ENCODE measurements around the gene ZSWIM1.

Gene ZSWIM1

GRCh38 chr20:45909817-45910669, 29.0 kb downstream of the ZSWIM1 start:
- peaks cover 15% of the 10 kb centered on the region for H3K4me1 ChIP-seq (ENCODE audit: low read depth, poor library complexity, severe bottlenecking)
- no peaks in the 10 kb centered on the region for H3K36me3 ChIP-seq (ENCODE audit: insufficient read depth)
- peak overlapping the region; percentile 36; the same call in 1 of the 2 replicates for H3K4me2 ChIP-seq
- H3K27me3 ChIP-seq (ENCODE audit: insufficient read depth, low read depth) = no peaks in the 10 kb centered on the region
- no peak overlapping the region for H3K9ac ChIP-seq
- peak overlapping the region; percentile 27; the same call in 1 of the 2 replicates for H2AFZ ChIP-seq (ENCODE audit: low read depth)
- H3K79me2 ChIP-seq (ENCODE audit: insufficient read depth, low read depth) = no peaks in the 10 kb centered on the region
- TF ChIP-seq, protein P1, sequence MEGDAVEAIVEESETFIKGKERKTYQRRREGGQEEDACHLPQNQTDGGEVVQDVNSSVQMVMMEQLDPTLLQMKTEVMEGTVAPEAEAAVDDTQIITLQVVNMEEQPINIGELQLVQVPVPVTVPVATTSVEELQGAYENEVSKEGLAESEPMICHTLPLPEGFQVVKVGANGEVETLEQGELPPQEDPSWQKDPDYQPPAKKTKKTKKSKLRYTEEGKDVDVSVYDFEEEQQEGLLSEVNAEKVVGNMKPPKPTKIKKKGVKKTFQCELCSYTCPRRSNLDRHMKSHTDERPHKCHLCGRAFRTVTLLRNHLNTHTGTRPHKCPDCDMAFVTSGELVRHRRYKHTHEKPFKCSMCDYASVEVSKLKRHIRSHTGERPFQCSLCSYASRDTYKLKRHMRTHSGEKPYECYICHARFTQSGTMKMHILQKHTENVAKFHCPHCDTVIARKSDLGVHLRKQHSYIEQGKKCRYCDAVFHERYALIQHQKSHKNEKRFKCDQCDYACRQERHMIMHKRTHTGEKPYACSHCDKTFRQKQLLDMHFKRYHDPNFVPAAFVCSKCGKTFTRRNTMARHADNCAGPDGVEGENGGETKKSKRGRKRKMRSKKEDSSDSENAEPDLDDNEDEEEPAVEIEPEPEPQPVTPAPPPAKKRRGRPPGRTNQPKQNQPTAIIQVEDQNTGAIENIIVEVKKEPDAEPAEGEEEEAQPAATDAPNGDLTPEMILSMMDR (conservative IDR thresholded peaks at IDR 0.05; ENCODE audit: low read depth, low read length) = no peak
- no peaks in the 10 kb centered on the region for H4K20me1 ChIP-seq (ENCODE audit: insufficient read depth)
- H3K27ac ChIP-seq = no peak overlapping the region
- no peak overlapping the region for H3K4me3 ChIP-seq (IDR thresholded peaks at IDR 0.05; ENCODE audit: insufficient read depth, low read depth, low read length)

DNA sequence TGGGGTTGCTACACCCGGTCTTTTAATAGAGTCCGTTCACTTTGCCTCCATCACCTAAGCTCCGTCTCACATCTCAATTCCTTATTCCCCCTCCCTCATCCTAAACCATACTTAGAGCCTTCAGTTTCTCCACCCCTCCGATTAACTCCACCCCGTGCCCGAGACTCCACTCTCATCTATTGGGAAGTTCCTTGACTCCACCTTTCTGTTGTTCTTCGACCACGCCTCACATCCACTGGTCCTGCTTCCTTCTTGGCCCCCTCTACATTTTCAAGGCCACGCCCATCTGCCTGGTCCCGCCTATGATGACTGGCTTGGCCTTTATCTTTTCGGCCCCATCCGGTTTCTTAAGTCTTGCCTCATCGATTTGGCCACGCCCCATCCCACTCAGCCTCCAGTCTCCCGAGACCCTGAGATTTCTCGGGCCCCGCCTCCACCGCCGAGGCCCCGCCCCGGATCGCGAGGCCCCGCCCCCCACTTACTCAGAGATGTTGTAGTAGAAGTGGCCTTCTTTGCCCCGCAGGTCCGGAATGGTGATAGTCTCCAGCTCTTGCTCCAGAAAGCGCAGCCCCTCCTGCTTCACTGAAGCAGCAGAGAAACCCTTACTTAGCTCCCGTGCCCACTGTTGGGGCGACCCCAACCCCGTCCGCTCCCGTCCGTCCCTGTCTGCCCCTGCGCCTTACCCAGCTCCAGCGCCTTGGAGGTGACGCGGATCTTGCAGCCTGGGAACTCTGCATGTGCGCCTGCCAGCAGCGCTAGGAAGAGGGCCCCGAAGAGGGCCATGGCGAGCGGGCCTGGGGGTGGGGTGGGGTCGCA, 29.9 kb downstream of the ZSWIM1 start:
- Histone ChIP-seq H3K79me2 (ENCODE audit: insufficient read depth, low read depth) (no peaks in the 10 kb centered on the region), H3K36me3 (ENCODE audit: insufficient read depth) (no peaks in the 10 kb centered on the region), H3K4me2 (peak overlapping the region; percentile 92), H3K27ac (peak overlapping the region; percentile 84), H3K9ac (peak overlapping the region; percentile 84), H3K4me3 (IDR thresholded peaks at IDR 0.05; ENCODE audit: insufficient read depth, low read depth, low read length) (no peak overlapping the region), H2AFZ (ENCODE audit: low read depth) (peak overlapping the region; percentile 70), H3K27me3 (ENCODE audit: insufficient read depth, low read depth) (no peaks in the 10 kb centered on the region), H3K4me1 (ENCODE audit: low read depth, poor library complexity, severe bottlenecking) (peaks cover 15% of the 10 kb centered on the region), H4K20me1 (ENCODE audit: insufficient read depth) (no peaks in the 10 kb centered on the region)
- TF ChIP-seq, protein P1 (conservative IDR thresholded peaks at IDR 0.05; ENCODE audit: low read depth, low read length) = no peak

GRCh38 chr20:45911486-45912343, 30.7 kb downstream of the ZSWIM1 start, which contains the start of gene PLTP:
Gene PLTP (minus strand): TSS chr20:45912155. CDS start chr20:45911452, 703 bp downstream.
- Histone ChIP-seq H4K20me1 (ENCODE audit: insufficient read depth) (no peaks in the 10 kb centered on the region), H3K36me3 (ENCODE audit: insufficient read depth) (no peaks in the 10 kb centered on the region), H2AFZ (ENCODE audit: low read depth) (peak within 1 kb of the TSS; percentile 70), H3K9ac (peak within 1 kb of the TSS; percentile 84), H3K4me1 (ENCODE audit: low read depth, poor library complexity, severe bottlenecking) (peaks cover 15% of the 10 kb centered on the region), H3K27me3 (ENCODE audit: insufficient read depth, low read depth) (no peaks in the 10 kb centered on the region), H3K4me3 (IDR thresholded peaks at IDR 0.05; ENCODE audit: insufficient read depth, low read depth, low read length) (no peak within 1 kb of the TSS), H3K4me2 (peak within 1 kb of the TSS; percentile 92), H3K79me2 (ENCODE audit: insufficient read depth, low read depth) (no peaks in the 10 kb centered on the region), H3K27ac (peak within 1 kb of the TSS; percentile 84)
- TF ChIP-seq, protein P1 (conservative IDR thresholded peaks at IDR 0.05; ENCODE audit: low read depth, low read length) = no peak

DNA sequence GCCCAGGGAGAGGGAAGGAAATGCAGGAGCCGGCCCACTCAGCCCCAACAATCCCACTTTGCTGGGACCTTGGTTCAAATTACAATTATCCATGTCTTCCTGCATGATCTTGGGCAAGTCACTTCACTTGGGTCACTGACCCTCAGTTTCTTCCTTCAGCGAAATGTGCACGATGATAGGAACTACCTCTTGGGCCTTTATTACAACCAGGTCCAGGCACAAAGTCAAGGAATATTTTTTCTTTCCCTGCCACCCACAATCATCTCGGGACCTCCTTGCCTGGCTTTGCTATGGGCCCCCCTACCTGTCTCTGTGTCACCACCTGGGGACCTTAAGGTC, 31.3 kb downstream of the ZSWIM1 start:
- Histone ChIP-seq H3K79me2 (ENCODE audit: insufficient read depth, low read depth) (no peaks in the 10 kb centered on the region), H3K4me1 (ENCODE audit: low read depth, poor library complexity, severe bottlenecking) (peaks cover 15% of the 10 kb centered on the region), H4K20me1 (ENCODE audit: insufficient read depth) (no peaks in the 10 kb centered on the region), H3K4me2 (peak overlapping the region; percentile 92), H3K27ac (peak overlapping the region; percentile 84), H2AFZ (ENCODE audit: low read depth) (peak overlapping the region; percentile 70), H3K27me3 (ENCODE audit: insufficient read depth, low read depth) (no peaks in the 10 kb centered on the region), H3K4me3 (IDR thresholded peaks at IDR 0.05; ENCODE audit: insufficient read depth, low read depth, low read length) (no peak overlapping the region), H3K9ac (peak overlapping the region; percentile 84), H3K36me3 (ENCODE audit: insufficient read depth) (no peaks in the 10 kb centered on the region)
- TF ChIP-seq, protein P1 (conservative IDR thresholded peaks at IDR 0.05; ENCODE audit: low read depth, low read length) = no peak
